ENCODE data around the gene FBXW9.

DNA sequence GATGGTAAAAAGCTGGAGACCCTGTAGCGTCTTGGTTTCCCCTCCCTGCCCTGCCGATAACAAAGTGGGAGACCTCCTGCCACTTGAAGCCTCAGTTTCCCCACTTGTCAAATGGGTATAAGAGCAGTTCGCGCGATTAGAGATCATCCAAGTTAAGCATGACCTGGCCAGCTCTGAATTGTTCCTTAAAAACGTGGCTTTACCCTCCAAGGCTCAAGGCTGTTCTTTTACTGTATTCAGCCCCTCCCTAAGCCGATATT is 26.9 kb upstream of the FBXW9 start:
- TF ChIP-seq EZH2phosphoT487 (IDR thresholded peaks at IDR 0.05) (no peak), EZH2 (IDR thresholded peaks at IDR 0.05) (no peak)
- TF ChIP-seq, protein P1, sequence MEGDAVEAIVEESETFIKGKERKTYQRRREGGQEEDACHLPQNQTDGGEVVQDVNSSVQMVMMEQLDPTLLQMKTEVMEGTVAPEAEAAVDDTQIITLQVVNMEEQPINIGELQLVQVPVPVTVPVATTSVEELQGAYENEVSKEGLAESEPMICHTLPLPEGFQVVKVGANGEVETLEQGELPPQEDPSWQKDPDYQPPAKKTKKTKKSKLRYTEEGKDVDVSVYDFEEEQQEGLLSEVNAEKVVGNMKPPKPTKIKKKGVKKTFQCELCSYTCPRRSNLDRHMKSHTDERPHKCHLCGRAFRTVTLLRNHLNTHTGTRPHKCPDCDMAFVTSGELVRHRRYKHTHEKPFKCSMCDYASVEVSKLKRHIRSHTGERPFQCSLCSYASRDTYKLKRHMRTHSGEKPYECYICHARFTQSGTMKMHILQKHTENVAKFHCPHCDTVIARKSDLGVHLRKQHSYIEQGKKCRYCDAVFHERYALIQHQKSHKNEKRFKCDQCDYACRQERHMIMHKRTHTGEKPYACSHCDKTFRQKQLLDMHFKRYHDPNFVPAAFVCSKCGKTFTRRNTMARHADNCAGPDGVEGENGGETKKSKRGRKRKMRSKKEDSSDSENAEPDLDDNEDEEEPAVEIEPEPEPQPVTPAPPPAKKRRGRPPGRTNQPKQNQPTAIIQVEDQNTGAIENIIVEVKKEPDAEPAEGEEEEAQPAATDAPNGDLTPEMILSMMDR (IDR thresholded peaks at IDR 0.05), result no peak

Measured in neural progenitor cell (in vitro differentiated cells).